ENCODE measurements around the gene APOBEC3A.

DNA sequence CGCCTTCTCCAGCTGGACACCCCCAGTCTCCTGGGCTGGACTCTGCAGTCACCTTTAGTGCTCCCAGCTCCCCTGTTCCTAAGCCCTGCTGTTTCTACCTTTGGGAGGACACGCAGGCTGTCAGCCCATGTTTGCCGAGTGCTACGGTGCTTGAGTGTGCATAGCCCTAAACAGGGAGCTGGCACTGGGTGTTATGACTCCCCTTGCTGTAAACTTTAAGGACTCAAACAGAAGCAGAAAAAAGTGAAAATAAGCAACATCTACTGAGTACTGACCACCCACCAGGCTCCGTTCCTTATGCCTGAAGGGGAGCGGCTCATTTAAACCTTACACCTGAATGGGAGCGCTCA is 17.4 kb downstream of the APOBEC3A start:
- TF ChIP-seq, protein P1, sequence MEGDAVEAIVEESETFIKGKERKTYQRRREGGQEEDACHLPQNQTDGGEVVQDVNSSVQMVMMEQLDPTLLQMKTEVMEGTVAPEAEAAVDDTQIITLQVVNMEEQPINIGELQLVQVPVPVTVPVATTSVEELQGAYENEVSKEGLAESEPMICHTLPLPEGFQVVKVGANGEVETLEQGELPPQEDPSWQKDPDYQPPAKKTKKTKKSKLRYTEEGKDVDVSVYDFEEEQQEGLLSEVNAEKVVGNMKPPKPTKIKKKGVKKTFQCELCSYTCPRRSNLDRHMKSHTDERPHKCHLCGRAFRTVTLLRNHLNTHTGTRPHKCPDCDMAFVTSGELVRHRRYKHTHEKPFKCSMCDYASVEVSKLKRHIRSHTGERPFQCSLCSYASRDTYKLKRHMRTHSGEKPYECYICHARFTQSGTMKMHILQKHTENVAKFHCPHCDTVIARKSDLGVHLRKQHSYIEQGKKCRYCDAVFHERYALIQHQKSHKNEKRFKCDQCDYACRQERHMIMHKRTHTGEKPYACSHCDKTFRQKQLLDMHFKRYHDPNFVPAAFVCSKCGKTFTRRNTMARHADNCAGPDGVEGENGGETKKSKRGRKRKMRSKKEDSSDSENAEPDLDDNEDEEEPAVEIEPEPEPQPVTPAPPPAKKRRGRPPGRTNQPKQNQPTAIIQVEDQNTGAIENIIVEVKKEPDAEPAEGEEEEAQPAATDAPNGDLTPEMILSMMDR (IDR thresholded peaks at IDR 0.05), result no peak
- no peak for TF ChIP-seq POLR2A (IDR thresholded peaks at IDR 0.05)

All from thyroid gland (tissue), 4 donors.